Muscle of leg (tissue), 11 donors: ENCODE results near the gene CCR4. TPM values are rescaled to one million over a fixed set of nuclear protein-coding genes. Genes with fewer than 3 reads are reported as not detected.
A peak's percentile ranks its signal among the peaks of the same experiment; 100 is the strongest.

Source experiments
- DNase-seq: peaks from one replicate; pipeline ENCODE4 v3.0.0; 2013
- H3K27ac ChIP-seq: one replicate; pipeline ENCODE4 v1.5.1; 2013; ENCODE audit warnings: mild to moderate bottlenecking, low read length, control low read depth
- H3K27me3 ChIP-seq: one replicate; pipeline ENCODE4 v1.6.1; 2013; ENCODE audit warnings: low read length; ENCODE audit not compliant: control insufficient read depth, insufficient read depth
- H3K36me3 ChIP-seq: one replicate; pipeline ENCODE4 v1.6.1; 2013; ENCODE audit warnings: low read length; ENCODE audit not compliant: control insufficient read depth, insufficient read depth
- H3K4me1 ChIP-seq: one replicate; pipeline ENCODE4 v1.6.1; 2013; ENCODE audit warnings: low read length; ENCODE audit not compliant: control insufficient read depth, insufficient read depth
- H3K4me3 ChIP-seq: one replicate; pipeline ENCODE4 v1.5.1; 2013; ENCODE audit warnings: low read length, control low read depth
- H3K9me3 ChIP-seq: replicated peaks from 2 replicates; pipeline ENCODE4 v1.6.1; 2013; ENCODE audit warnings: low read depth, low read length; ENCODE audit not compliant: control insufficient read depth
- WGBS: methylation state at CpG from one replicate; pipeline ENCODE4 v1.1.5; 2013; ENCODE audit warnings: missing lambda C conversion rate; ENCODE audit not compliant: insufficient coverage; 5-methylcytosine and 5-hydroxymethylcytosine counted together
- polyA plus RNA-seq, 8 donors: library from polyadenylated mRNA; unstranded; fragments of 120-200 nt; gene quantifications; one replicate each; pipeline versions ENCODE4 v1.2.1 to v1.2.3, GENCODE V29; 2013; ENCODE audit warnings: inconsistent platforms in 1 of 8, low replicate concordance in 1 of 8; ENCODE audit not compliant: insufficient read length in 8 of 8, insufficient read depth in 1 of 8
- total RNA-seq: library from RNA; stranded (reverse); fragments of 120-200 nt; gene quantifications from one replicate; pipeline ENCODE4 v1.2.4, GENCODE V29; 2013

Gene CCR4
- total and polyA plus RNA-seq, 9 donors = 0.04 to 0.21 (median 0.13) TPM; not detected in 2

- Histone ChIP-seq H3K27ac (no peak overlapping the region), H3K4me3 (no peak overlapping the region), H3K9me3 (no peaks in the 10 kb centered on the region), H3K4me1 (no peaks in the 10 kb centered on the region), H3K27me3 (no peaks in the 10 kb centered on the region), H3K36me3 (peaks cover 4% of the 10 kb centered on the region)
- no peak for DNase-seq
- no CpG with 5 or more reads among the region's 5 CpGs for WGBS
Observed at GRCh38 chr3:32996048-32996754, 44.8 kb downstream of the CCR4 start.

- no peaks in the 10 kb centered on the region for H3K9me3 ChIP-seq
- no peaks in the 10 kb centered on the region for H3K4me1 ChIP-seq
- H3K27me3 ChIP-seq = no peaks in the 10 kb centered on the region
- H3K36me3 ChIP-seq = peaks cover 4% of the 10 kb centered on the region
- DNase-seq = no peak
- no peak overlapping the region for H3K27ac ChIP-seq
- WGBS = 83% methylated on average over 1 of the region's 2 CpGs
- H3K4me3 ChIP-seq = no peak overlapping the region
Observed at GRCh38 chr3:32996755-32997091, 45.3 kb downstream of the CCR4 start.

GRCh38 chr3:32998631-32999451 is 47.4 kb downstream of the CCR4 start:
- 95% methylated on average over 5 of the region's 10 CpGs for WGBS
- Histone ChIP-seq H3K4me3 (no peak overlapping the region), H3K27ac (no peak overlapping the region), H3K27me3 (no peaks in the 10 kb centered on the region), H3K4me1 (no peaks in the 10 kb centered on the region), H3K36me3 (peaks cover 4% of the 10 kb centered on the region), H3K9me3 (no peaks in the 10 kb centered on the region)
- no peak for DNase-seq

- Histone ChIP-seq H3K36me3 (peaks cover 4% of the 10 kb centered on the region), H3K27ac (no peak overlapping the region), H3K4me1 (no peaks in the 10 kb centered on the region), H3K9me3 (no peaks in the 10 kb centered on the region), H3K27me3 (no peaks in the 10 kb centered on the region), H3K4me3 (no peak overlapping the region)
- no peak for DNase-seq
- 94% methylated on average over 3 of the region's 3 CpGs for WGBS
Observed at GRCh38 chr3:33000691-33001385, 49.4 kb downstream of the CCR4 start.

GRCh38 chr3:33001889-33002288 is 50.4 kb downstream of the CCR4 start:
- Histone ChIP-seq H3K36me3 (peaks cover 6% of the 10 kb centered on the region), H3K4me3 (no peak overlapping the region), H3K27me3 (no peaks in the 10 kb centered on the region), H3K27ac (no peak overlapping the region), H3K4me1 (no peaks in the 10 kb centered on the region), H3K9me3 (no peaks in the 10 kb centered on the region)
- no CpG with 5 or more reads among the region's 2 CpGs for WGBS
- peak; percentile 68 for DNase-seq

GRCh38 chr3:33003308-33003707 is 51.9 kb downstream of the CCR4 start:
- Histone ChIP-seq H3K4me1 (no peaks in the 10 kb centered on the region), H3K9me3 (no peaks in the 10 kb centered on the region), H3K27me3 (no peaks in the 10 kb centered on the region), H3K4me3 (no peak overlapping the region), H3K27ac (no peak overlapping the region), H3K36me3 (peaks cover 12% of the 10 kb centered on the region)
- WGBS = no CpG with 5 or more reads among the region's 4 CpGs
- DNase-seq = no peak

GRCh38 chr3:33004205-33004604 is 52.8 kb downstream of the CCR4 start:
- WGBS = 100% methylated on average over 4 of the region's 4 CpGs

GRCh38 chr3:33004961-33005360 is 53.5 kb downstream of the CCR4 start:
- WGBS = no CpG with 5 or more reads among the region's 2 CpGs
- no peaks in the 10 kb centered on the region for H3K27me3 ChIP-seq
- H3K4me1 ChIP-seq = no peaks in the 10 kb centered on the region
- DNase-seq = no peak
- peaks cover 12% of the 10 kb centered on the region for H3K36me3 ChIP-seq
- no peaks in the 10 kb centered on the region for H3K9me3 ChIP-seq
- H3K4me3 ChIP-seq = no peak overlapping the region
- no peak overlapping the region for H3K27ac ChIP-seq

More at GRCh38 chr3:33004205-33004604, 52.8 kb downstream of the CCR4 start:
- DNase-seq = no peak
- peaks cover 12% of the 10 kb centered on the region for H3K36me3 ChIP-seq
- H3K4me1 ChIP-seq = no peaks in the 10 kb centered on the region
- no peak overlapping the region for H3K4me3 ChIP-seq
- H3K27me3 ChIP-seq = no peaks in the 10 kb centered on the region
- H3K27ac ChIP-seq = no peak overlapping the region
- H3K9me3 ChIP-seq = no peaks in the 10 kb centered on the region
